H1 (cell line): ENCODE results near the gene CEP76. TPM values are rescaled to one million over a fixed set of nuclear protein-coding genes. Genes with fewer than 3 reads are reported as not detected.

ENCODE experiments used
- CTCF ChIA-PET: fragments of 300-600 bp; sonication (Branson Sonifier 250); formaldehyde crosslinking; loops from one replicate; lab custom pipeline; 2021; ENCODE audit not compliant: partially characterized antibody; lab: Charles Lee
- POLR2A ChIA-PET: fragments of 300-600 bp; sonication (Branson Sonifier 250); formaldehyde crosslinking; loops from one replicate; lab custom pipeline; 2021; ENCODE audit warnings: inconsistent platforms; ENCODE audit not compliant: partially characterized antibody; lab: Charles Lee
- DNase-seq, 2 experiments: peaks; one replicate each; pipeline versions ENCODE4 v3.0.0 to v3.0.0-alpha.2; 2010 to 2022; ENCODE audit warnings: low spot score in 2 of 2, low read depth in 1 of 2, mixed read lengths in 1 of 2
- FAIRE-seq: peaks from 2 replicates; lab custom pipeline; 2011; peaks lifted over from hg19 to GRCh38; lab: Jason Lieb, UNC
- H2AFZ ChIP-seq: 2 replicates; pipeline ENCODE4 v1.8.1; 2012; ENCODE audit warnings: low read length, inconsistent platforms
- H2AK5ac ChIP-seq: 2 replicates; pipeline ENCODE4 v1.6.1; 2013; ENCODE audit warnings: low read depth, low read length
- H2BK120ac ChIP-seq: replicated peaks from 2 replicates; pipeline ENCODE3; 2013; ENCODE audit warnings: low read depth, low read length, inconsistent platforms
- H2BK12ac ChIP-seq: 2 replicates; pipeline ENCODE4 v1.6.1; 2013; ENCODE audit warnings: low read depth, low read length
- H2BK15ac ChIP-seq: 2 replicates; pipeline ENCODE4 v1.6.1; 2013; ENCODE audit warnings: low read length
- H2BK20ac ChIP-seq: 2 replicates; pipeline ENCODE4 v1.6.1; 2013; ENCODE audit warnings: low read length
- H2BK5ac ChIP-seq: 2 replicates; pipeline ENCODE4 v1.6.1; 2013; ENCODE audit warnings: low read depth, low read length
- H3K14ac ChIP-seq: 2 replicates; pipeline ENCODE4 v1.6.1; 2013; ENCODE audit warnings: inconsistent platforms; ENCODE audit not compliant: insufficient read length
- H3K18ac ChIP-seq: 2 replicates; pipeline ENCODE4 v1.6.1; 2013; ENCODE audit warnings: low read length; ENCODE audit errors: extremely low read depth
- H3K23ac ChIP-seq: 2 replicates; pipeline ENCODE4 v1.6.1; 2013; ENCODE audit warnings: inconsistent platforms; ENCODE audit not compliant: insufficient read length
- H3K23me2 ChIP-seq: 2 replicates; pipeline ENCODE4 v1.6.1; 2013; ENCODE audit warnings: low read depth, low read length
- H3K27ac ChIP-seq: 2 replicates; pipeline ENCODE4 v1.6.1; 2011; ENCODE audit warnings: low read depth, low read length, inconsistent platforms
- H3K27me3 ChIP-seq, 4 experiments: replicated peaks in 1 of 4; 1 replicate in 1 of 4; 2 replicates in 3 of 4; pipeline versions ENCODE4 v1.6.1 to v1.8.1; 2011 to 2013; ENCODE audit warnings: low read length in 3 of 4, mild to moderate bottlenecking in 3 of 4, inconsistent platforms in 2 of 4, mixed read lengths in 2 of 4, moderate library complexity in 1 of 4; ENCODE audit not compliant: control insufficient read depth in 3 of 4, insufficient read depth in 3 of 4; ENCODE audit errors: extremely low read depth in 1 of 4
- H3K36me3 ChIP-seq, 4 experiments: 2 replicates each; pipeline versions ENCODE4 v1.6.1 to v1.8.1; 2011 to 2013; ENCODE audit warnings: mild to moderate bottlenecking in 4 of 4, low read length in 3 of 4, moderate library complexity in 2 of 4, control low read depth in 1 of 4, inconsistent platforms in 1 of 4; ENCODE audit not compliant: insufficient read depth in 4 of 4, control insufficient read depth in 2 of 4
- H3K4ac ChIP-seq: replicated peaks from 2 replicates; pipeline ENCODE3; 2013; ENCODE audit warnings: low read length, low read depth, mixed read lengths, inconsistent platforms; ENCODE audit not compliant: insufficient read length
- H3K4me1 ChIP-seq, 4 experiments: replicated peaks in 1 of 4; 1 replicate in 1 of 4; 2 replicates in 3 of 4; pipeline versions ENCODE4 v1.6.1 to v1.8.1; 2011 to 2013; ENCODE audit warnings: low read length in 3 of 4, inconsistent platforms in 2 of 4, mixed read lengths in 1 of 4; ENCODE audit not compliant: insufficient read depth in 4 of 4, control insufficient read depth in 3 of 4
- H3K4me2 ChIP-seq, 2 experiments: 2 replicates each; pipeline versions ENCODE4 v1.6.1 to v1.8.1; 2011 to 2013; ENCODE audit warnings: low read depth in 2 of 2, low read length in 2 of 2, control low read depth in 1 of 2, inconsistent platforms in 1 of 2, mild to moderate bottlenecking in 1 of 2; ENCODE audit not compliant: insufficient read depth in 1 of 2
- H3K4me3 ChIP-seq, 4 experiments: fragments of 200-600, 300-600 bp in 1 of 4; sonication (generic), shearing (Covaris generic), sonication (Bioruptor Twin) in 1 of 4; 2 replicates each; pipeline versions ENCODE4 v1.5.1 to v1.8.1; 2011 to 2016; ENCODE audit warnings: low read length in 4 of 4, low read depth in 3 of 4, control low read depth in 2 of 4, inconsistent platforms in 2 of 4, mild to moderate bottlenecking in 2 of 4, mixed read lengths in 1 of 4, moderate library complexity in 1 of 4; ENCODE audit not compliant: insufficient read depth in 2 of 4; ENCODE audit errors: extremely low read depth in 1 of 4
- H3K56ac ChIP-seq: replicated peaks from 2 replicates; pipeline ENCODE3; 2013; ENCODE audit warnings: low read depth, mild to moderate bottlenecking, mixed read lengths, low read length, inconsistent platforms; ENCODE audit not compliant: insufficient read length
- H3K79me1 ChIP-seq: 2 replicates; pipeline ENCODE4 v1.6.1; 2013; ENCODE audit warnings: low read depth, low read length, control low read depth
- H3K79me2 ChIP-seq, 2 experiments: 2 replicates each; pipeline versions ENCODE4 v1.6.1 to v1.8.1; 2012 to 2013; ENCODE audit warnings: low read length in 2 of 2, mild to moderate bottlenecking in 2 of 2, inconsistent platforms in 1 of 2; ENCODE audit not compliant: insufficient read depth in 2 of 2, control insufficient read depth in 1 of 2
- H3K9ac ChIP-seq, 4 experiments: replicated peaks in 1 of 4; 1 replicate in 1 of 4; 2 replicates in 3 of 4; pipeline versions ENCODE4 v1.6.1 to v1.8.1; 2011 to 2013; ENCODE audit warnings: low read depth in 3 of 4, low read length in 3 of 4, control low read depth in 2 of 4, mild to moderate bottlenecking in 2 of 4, moderate library complexity in 2 of 4, inconsistent platforms in 1 of 4; ENCODE audit errors: extremely low read depth in 1 of 4
- H3K9me3 ChIP-seq, 2 experiments: 2 replicates each; pipeline versions ENCODE4 v1.6.1 to v1.8.1; 2012 to 2013; ENCODE audit warnings: mild to moderate bottlenecking in 2 of 2, moderate library complexity in 2 of 2, control low read depth in 1 of 2, inconsistent platforms in 1 of 2, low read depth in 1 of 2, low read length in 1 of 2, mixed read lengths in 1 of 2; ENCODE audit not compliant: insufficient read depth in 2 of 2
- H4K20me1 ChIP-seq, 2 experiments: replicated peaks in 1 of 2; 2 replicates each; pipeline versions ENCODE3 to v1.8.1; 2011 to 2013; ENCODE audit warnings: inconsistent platforms in 2 of 2, low read length in 2 of 2, mild to moderate bottlenecking in 1 of 2; ENCODE audit not compliant: insufficient read depth in 2 of 2, control insufficient read depth in 1 of 2
- H4K5ac ChIP-seq: 2 replicates; pipeline ENCODE4 v1.6.1; 2013; ENCODE audit warnings: low read length, low read depth, mixed read lengths, inconsistent platforms; ENCODE audit not compliant: insufficient read length
- H4K8ac ChIP-seq: 2 replicates; pipeline ENCODE4 v1.8.0; 2013; ENCODE audit warnings: mild to moderate bottlenecking, moderate library complexity, low read length, inconsistent platforms; ENCODE audit not compliant: insufficient read depth; ENCODE audit errors: extremely low read depth
- H4K91ac ChIP-seq: replicated peaks from 2 replicates; pipeline ENCODE3; 2013; ENCODE audit warnings: low read length, mixed read lengths, inconsistent platforms; ENCODE audit not compliant: insufficient read length
- ASH2L ChIP-seq: fragments of 200-600, 300-600 bp; sonication (generic); IDR thresholded peaks from one replicate; pipeline ENCODE4 v1.7.1; 2017; ENCODE audit warnings: low read length
- CTBP2 ChIP-seq: IDR thresholded peaks from 2 replicates; pipeline ENCODE4 v1.7.0; 2011; ENCODE audit warnings: borderline replicate concordance, mild to moderate bottlenecking, moderate library complexity, mixed read lengths, low read length; ENCODE audit not compliant: insufficient read depth, insufficient read length
- HDAC6 ChIP-seq: IDR thresholded peaks from one replicate; pipeline ENCODE4 v1.7.1; 2012; ENCODE audit warnings: low read depth, mild to moderate bottlenecking, inconsistent platforms, low read length, moderate library complexity
- POLR2A ChIP-seq, 2 experiments: IDR thresholded peaks; 1 replicate in 1 of 2; 2 replicates in 1 of 2; pipeline ENCODE4 v1.6.1; 2011; ENCODE audit warnings: low read depth in 2 of 2, low read length in 2 of 2, mild to moderate bottlenecking in 2 of 2; ENCODE audit errors: control extremely low read depth in 1 of 2
- RAD21 ChIP-seq, 2 experiments: IDR thresholded peaks in 1 of 2; conservative IDR thresholded peaks in 1 of 2; 2 replicates each; pipeline ENCODE4 v1.6.1; 2011; ENCODE audit warnings: low read depth in 2 of 2, low read length in 2 of 2, improper control_type of control experiment in 1 of 2, inconsistent platforms in 1 of 2, mild to moderate bottlenecking in 1 of 2, moderate library complexity in 1 of 2
- SIX5 ChIP-seq: IDR thresholded peaks from 2 replicates; pipeline ENCODE4 v1.6.1; 2011; ENCODE audit warnings: mild to moderate bottlenecking, low read depth, low read length
- SP2 ChIP-seq: IDR thresholded peaks from 2 replicates; pipeline ENCODE4 v1.6.1; 2012; ENCODE audit warnings: mild to moderate bottlenecking, low read length, inconsistent platforms
- TCF12 ChIP-seq: IDR thresholded peaks from 2 replicates; pipeline ENCODE4 v1.6.1; 2011; ENCODE audit warnings: low read depth, mild to moderate bottlenecking, low read length
- USF2 ChIP-seq: IDR thresholded peaks from 2 replicates; pipeline ENCODE4 v1.6.1; 2011; ENCODE audit warnings: low read length, improper control_type of control experiment
- ZNF274 ChIP-seq: IDR thresholded peaks from 2 replicates; pipeline ENCODE4 v1.7.0; 2012; ENCODE audit warnings: low read length, borderline replicate concordance; ENCODE audit errors: extremely low read depth
- WGBS, 2 experiments: shearing (Covaris generic) in 1 of 2; methylation state at CpG; one replicate each; pipeline versions ENCODE4 v1.1.6 to v1.1.7; 2013 to 2015; ENCODE audit warnings: low lambda C conversion rate in 2 of 2, mixed read lengths in 2 of 2, inconsistent platforms in 1 of 2, low coverage in 1 of 2, missing lambda C conversion rate in 1 of 2; ENCODE audit not compliant: insufficient replicate concordance in 2 of 2, insufficient coverage in 1 of 2, insufficient read length in 1 of 2; ENCODE audit errors: extremely low coverage in 1 of 2, missing lambda C conversion rate in 1 of 2; 5-methylcytosine and 5-hydroxymethylcytosine counted together
- polyA plus RNA-seq, 7 experiments: library from polyadenylated mRNA; depleted of rRNA in 3 of 7; stranded (reverse) in 5 of 7; unstranded in 2 of 7; fragments of >200 nt in 5 of 7; fragments of 200-250 nt in 2 of 7; gene quantifications; 1 replicate in 5 of 7; 2 replicates in 1 of 7; 4 replicates in 1 of 7; pipeline versions ENCODE4 v1.2.1 to v1.2.3, GENCODE V29; 2011 to 2013; ENCODE audit warnings: missing spikeins in 2 of 7, mixed read lengths in 2 of 7
- total RNA-seq: library from RNA; stranded (reverse); fragmentation: NEBNext Ultra II Directional; extraction: Animal tissue kit (Norgen Biotek cat#: 25700); gene quantifications from 2 replicates; pipeline ENCODE4 v1.2.1, GENCODE V29; 2021

Gene CEP76
- total and polyA plus RNA-seq, 2 of the 8 experiments (the other 6 are each of a cell fraction or from before 2014, with no cell fraction given), result 9.0 to 18.1 TPM

- no peak overlapping the region for H3K9ac ChIP-seq
- H3K79me1 ChIP-seq, result no peaks in the 10 kb centered on the region
- no peaks in the 10 kb centered on the region for H3K79me2 ChIP-seq
- H3K23ac ChIP-seq, result no peak overlapping the region
- DNase-seq (no peak), FAIRE-seq (no peak)
- no peak overlapping the region for H4K91ac ChIP-seq
- H3K4ac ChIP-seq, result no peak overlapping the region
- H3K4me1 ChIP-seq, result no peaks in the 10 kb centered on the region
- H4K5ac ChIP-seq, result no peak overlapping the region
- H4K20me1 ChIP-seq, result peaks cover 0 to 1% of the 10 kb centered on the region in 2 experiments
- H2AK5ac ChIP-seq, result no peak overlapping the region
- H3K36me3 ChIP-seq, result peaks cover 8 to 36% (median 17%) of the 10 kb centered on the region in 4 experiments; a peak in 6 of 8 replicates
- no peak overlapping the region for H3K27ac ChIP-seq
- no peak overlapping the region for H4K8ac ChIP-seq
- no peaks in the 10 kb centered on the region for H3K27me3 ChIP-seq
- H2BK120ac ChIP-seq, result no peak overlapping the region
- H3K9me3 ChIP-seq, result peaks cover 0 to 8% of the 10 kb centered on the region in 2 experiments; a peak in 3 of 4 replicates
- H2AFZ ChIP-seq, result no peak overlapping the region
- H3K56ac ChIP-seq, result no peak overlapping the region
- H3K14ac ChIP-seq, result no peak overlapping the region
- H2BK15ac ChIP-seq, result no peak overlapping the region
- H2BK20ac ChIP-seq, result no peak overlapping the region
- WGBS, 2 experiments, result 74% methylated on average over 4 of the region's 4 CpGs; no CpG with 5 or more reads in 1 of the 2 experiments
- ChIA-PET POLR2A (interaction anchor here (1.0 kb wide), 1 partner anchor 387 kb away, joined by 3 read pairs; no protein-coding TSS in a partner anchor), CTCF (interaction anchor here (0.6 to 15.6 kb wide), 16 partner anchors 11 to 292 kb away, joined by 3 to 125 read pairs (median 4); no protein-coding TSS in a partner anchor)
- H3K23me2 ChIP-seq, result no peaks in the 10 kb centered on the region; the same call in 1 of the 2 replicates
- no peak overlapping the region for H3K4me3 ChIP-seq
- H2BK12ac ChIP-seq, result no peak overlapping the region
- no peak overlapping the region for H2BK5ac ChIP-seq
- H3K4me2 ChIP-seq, result no peak overlapping the region
- H3K18ac ChIP-seq, result no peak overlapping the region
- TF ChIP-seq USF2 (no peak), POLR2A (IDR thresholded peaks at IDR 0.05; ENCODE audit: control extremely low read depth in 1 of 2, low read depth in 2 of 2, low read length in 2 of 2) (no peak), RAD21 (IDR thresholded peaks at IDR 0.05 in 1 of 2, conservative IDR thresholded peaks at IDR 0.05 in 1 of 2; ENCODE audit: low read depth in 2 of 2, low read length in 2 of 2) (no peak), HDAC6 (no peak), CTBP2 (no peak), SP2 (no peak), ZNF274 (no peak), TCF12 (no peak), SIX5 (no peak), ASH2L (no peak)
Measured at GRCh38 chr18:12726331-12726730, 23.8 kb upstream of the CEP76 start.
